ENCODE results near the gene SCGB1A1.
A peak's percentile ranks its signal among the peaks of the same experiment; 100 is the strongest.
"Not testable (repeated sequence)": the region's sequence is repeated elsewhere in the genome, so short reads cannot be mapped to it uniquely, and the experiment has no call there.

Gene SCGB1A1

DNA sequence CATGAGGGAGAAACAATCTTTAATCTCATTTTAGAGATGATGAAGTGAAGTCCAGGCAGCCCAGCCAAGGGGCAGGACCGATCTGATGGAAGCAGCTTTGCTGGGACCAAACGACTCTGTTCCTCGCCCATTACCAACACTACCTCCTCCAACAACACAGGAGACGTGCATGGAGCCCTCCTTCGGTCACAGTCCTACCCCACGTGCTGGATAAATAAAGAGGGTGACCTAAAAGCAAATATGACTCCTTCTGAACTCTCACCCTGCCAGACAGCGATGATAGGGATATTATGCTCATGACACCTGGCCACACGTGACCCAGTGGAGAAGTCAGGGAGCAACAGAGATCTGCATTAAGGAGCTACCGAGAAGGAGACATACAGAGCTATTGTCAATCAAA, 26.0 kb downstream of the SCGB1A1 start:
- TF ChIP-seq, protein P1, sequence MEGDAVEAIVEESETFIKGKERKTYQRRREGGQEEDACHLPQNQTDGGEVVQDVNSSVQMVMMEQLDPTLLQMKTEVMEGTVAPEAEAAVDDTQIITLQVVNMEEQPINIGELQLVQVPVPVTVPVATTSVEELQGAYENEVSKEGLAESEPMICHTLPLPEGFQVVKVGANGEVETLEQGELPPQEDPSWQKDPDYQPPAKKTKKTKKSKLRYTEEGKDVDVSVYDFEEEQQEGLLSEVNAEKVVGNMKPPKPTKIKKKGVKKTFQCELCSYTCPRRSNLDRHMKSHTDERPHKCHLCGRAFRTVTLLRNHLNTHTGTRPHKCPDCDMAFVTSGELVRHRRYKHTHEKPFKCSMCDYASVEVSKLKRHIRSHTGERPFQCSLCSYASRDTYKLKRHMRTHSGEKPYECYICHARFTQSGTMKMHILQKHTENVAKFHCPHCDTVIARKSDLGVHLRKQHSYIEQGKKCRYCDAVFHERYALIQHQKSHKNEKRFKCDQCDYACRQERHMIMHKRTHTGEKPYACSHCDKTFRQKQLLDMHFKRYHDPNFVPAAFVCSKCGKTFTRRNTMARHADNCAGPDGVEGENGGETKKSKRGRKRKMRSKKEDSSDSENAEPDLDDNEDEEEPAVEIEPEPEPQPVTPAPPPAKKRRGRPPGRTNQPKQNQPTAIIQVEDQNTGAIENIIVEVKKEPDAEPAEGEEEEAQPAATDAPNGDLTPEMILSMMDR (IDR thresholded peaks at IDR 0.05; ENCODE audit: low read length, missing control alignments): no peak
- peak overlapping the region; percentile 20 for H3K4me3 ChIP-seq (replicated peaks; ENCODE audit: low read depth, low read length)
- DNase-seq (ENCODE audit: low read depth): no peak

DNA sequence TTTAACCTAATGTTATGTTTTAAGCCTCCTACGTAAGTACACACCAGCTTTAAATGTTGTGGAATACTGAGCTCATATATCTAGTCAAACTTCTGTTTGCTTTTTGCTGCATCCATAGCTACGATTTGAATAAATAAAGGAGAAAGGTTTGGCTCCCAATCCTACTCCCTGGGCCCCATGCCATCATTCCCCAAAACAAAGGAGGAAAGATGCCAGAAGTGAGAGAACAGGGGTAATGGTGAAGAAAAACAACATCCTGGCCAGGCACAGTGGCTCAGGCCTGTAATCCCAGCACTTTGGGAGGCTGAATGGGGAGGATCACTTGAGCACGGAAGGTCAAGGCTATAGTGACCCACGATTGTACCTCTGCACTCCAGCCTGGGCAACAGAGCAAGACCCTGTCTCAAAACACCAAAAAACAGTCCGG, 26.5 kb downstream of the SCGB1A1 start:
- DNase-seq (ENCODE audit: low read depth): peak; percentile 93
- TF ChIP-seq, protein P1 (IDR thresholded peaks at IDR 0.05; ENCODE audit: low read length, missing control alignments): no peak
- no peak overlapping the region for H3K4me3 ChIP-seq (replicated peaks; ENCODE audit: low read depth, low read length)

DNA sequence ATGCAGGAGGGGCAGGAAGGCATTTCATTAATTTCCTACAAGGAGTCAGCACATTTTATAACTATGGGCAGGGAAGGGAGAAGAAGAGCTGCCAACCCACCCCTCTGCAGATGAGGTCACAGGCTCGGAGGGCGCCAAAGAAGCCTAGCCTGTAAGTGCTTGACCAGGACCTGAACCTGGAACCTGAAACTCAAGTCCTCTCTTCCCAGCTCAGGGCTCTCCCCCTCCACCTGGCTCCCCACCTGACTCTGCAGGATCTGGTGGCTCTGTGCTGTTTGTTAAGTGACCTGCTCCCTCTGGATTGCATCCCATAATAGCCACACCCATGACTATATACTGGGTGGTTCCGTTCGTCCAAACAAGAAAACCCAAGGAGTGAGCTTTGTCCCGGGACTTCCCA, 27.3 kb downstream of the SCGB1A1 start:
- TF ChIP-seq, protein P1 (IDR thresholded peaks at IDR 0.05; ENCODE audit: low read length, missing control alignments): no peak
- DNase-seq (ENCODE audit: low read depth): no peak
- H3K4me3 ChIP-seq (replicated peaks; ENCODE audit: low read depth, low read length): no peak overlapping the region

DNA sequence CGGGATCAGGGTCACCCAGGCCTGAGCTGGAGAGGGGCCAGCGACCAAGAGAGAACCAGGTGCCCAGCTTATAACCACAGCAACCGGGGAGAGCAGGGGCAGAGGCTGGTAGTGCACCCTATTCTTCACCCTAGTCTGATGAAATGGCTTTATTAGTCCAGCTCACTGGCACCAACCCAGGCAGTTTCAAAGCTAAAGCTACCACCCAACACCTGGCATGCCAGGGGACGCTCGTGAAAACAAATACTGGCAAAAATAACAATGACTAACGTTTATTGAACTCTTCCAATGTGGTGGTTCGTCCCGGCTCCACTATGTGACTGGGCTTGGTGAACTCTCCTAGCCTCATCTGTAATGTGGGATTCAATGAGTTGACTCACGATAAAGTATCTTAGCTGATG, 30.6 kb downstream of the SCGB1A1 start:
- H3K4me3 ChIP-seq (replicated peaks; ENCODE audit: low read depth, low read length): no peak overlapping the region
- DNase-seq (ENCODE audit: low read depth): no peak
- TF ChIP-seq, protein P1 (IDR thresholded peaks at IDR 0.05; ENCODE audit: low read length, missing control alignments): no peak

DNA sequence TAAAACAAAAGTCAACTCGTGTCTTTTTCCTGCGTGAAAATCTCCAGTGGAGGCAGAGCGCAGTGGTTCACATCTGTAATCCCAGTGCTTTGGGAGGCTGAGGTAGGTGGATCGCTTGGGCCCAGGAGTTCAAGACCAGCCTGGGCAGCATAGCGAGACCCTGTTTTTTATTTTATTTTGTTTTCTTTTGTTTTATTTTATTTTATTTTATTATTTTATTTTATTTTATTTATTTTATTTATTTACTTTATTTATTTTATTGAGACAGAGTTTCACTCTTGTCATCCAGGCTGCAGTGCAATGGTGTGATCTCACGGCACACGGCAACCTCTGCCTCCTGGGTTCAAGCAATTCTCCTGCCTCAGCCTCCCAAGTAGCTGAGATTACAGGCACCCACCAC, 31.1 kb downstream of the SCGB1A1 start:
- not testable (repeated sequence) for DNase-seq (ENCODE audit: low read depth)

DNA sequence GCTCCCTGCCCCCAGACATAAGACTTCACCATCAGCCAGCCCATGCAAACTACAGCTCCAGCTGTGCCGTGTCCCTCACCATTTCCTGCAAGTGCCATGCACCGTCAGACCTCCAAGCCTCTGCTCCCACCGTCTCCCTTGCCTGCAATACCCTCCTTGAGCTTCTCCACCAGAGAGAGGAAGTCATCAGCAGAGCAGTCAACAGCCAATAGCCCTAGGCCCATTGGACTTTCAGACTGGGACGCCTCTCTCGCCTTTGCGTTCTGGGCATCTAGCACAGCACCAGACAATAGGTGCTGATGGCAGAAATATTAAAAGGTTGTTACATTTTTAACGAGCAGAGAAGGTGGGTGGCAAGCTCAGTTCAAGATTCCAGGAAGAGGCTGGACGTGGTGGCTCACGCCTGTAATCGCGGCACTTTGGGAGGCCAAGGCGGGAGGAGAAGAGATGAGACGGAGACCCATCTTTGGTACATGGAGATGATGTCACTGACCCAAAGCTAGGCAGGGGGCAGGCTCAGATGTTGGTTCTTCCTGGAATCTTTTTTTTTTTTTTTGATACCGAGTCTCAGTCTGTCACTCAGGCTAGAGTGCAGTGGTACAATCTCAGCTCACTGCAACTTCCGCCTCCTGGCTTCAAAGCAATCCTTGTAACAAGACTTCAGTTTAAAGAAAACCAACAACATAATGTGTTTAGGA, 31.9 kb downstream of the SCGB1A1 start:
- no peak for DNase-seq (ENCODE audit: low read depth)
- H3K4me3 ChIP-seq (replicated peaks; ENCODE audit: low read depth, low read length): no peak overlapping the region
- TF ChIP-seq, protein P1 (IDR thresholded peaks at IDR 0.05; ENCODE audit: low read length, missing control alignments): no peak

More for the DNA sequence above, 31.1 kb downstream of the SCGB1A1 start:
- not testable (repeated sequence) for H3K4me3 ChIP-seq (replicated peaks; ENCODE audit: low read depth, low read length)

DNA sequence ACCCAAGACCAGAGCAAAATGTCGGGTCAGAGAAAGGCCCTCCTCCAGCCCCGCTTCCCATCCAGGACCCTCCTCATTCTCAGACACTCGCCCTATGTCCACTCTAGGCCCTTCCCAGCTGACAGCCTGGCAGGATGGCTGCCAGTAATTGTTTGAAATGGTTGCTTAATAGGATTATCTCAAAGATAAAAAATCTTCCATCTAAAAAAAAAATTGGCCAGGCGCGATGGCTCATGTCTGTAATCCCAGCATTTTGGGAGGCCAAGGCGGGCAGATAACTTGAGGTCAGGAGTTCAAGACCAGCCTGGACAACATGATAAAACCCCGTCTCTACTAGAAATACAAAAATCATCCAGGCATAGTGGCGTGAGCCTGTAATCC, 32.4 kb downstream of the SCGB1A1 start:
- no peak overlapping the region for H3K4me3 ChIP-seq (replicated peaks; ENCODE audit: low read depth, low read length)
- TF ChIP-seq, protein P1 (IDR thresholded peaks at IDR 0.05; ENCODE audit: low read length, missing control alignments): no peak
- DNase-seq (ENCODE audit: low read depth): no peak
